ENCODE data around the gene CENPP.

CENPP gene

GRCh38 chr9:92603100-92603499, 277.3 kb downstream of the CENPP start:
- no peak for FAIRE-seq

- FAIRE-seq = no peak
Measured at GRCh38 chr9:92603990-92604389, 278.2 kb downstream of the CENPP start.

GRCh38 chr9:92605224-92605623, 279.5 kb downstream of the CENPP start:
- FAIRE-seq = no peak

GRCh38 chr9:92607088-92607487, 281.3 kb downstream of the CENPP start:
- FAIRE-seq = no peak

GRCh38 chr9:92607773-92608172, 282.0 kb downstream of the CENPP start:
- FAIRE-seq = no peak

GRCh38 chr9:92608241-92608908, 282.6 kb downstream of the CENPP start:
- no peak for FAIRE-seq

- no peak for FAIRE-seq
Measured at GRCh38 chr9:92608909-92609445, 283.2 kb downstream of the CENPP start.

GRCh38 chr9:92610470-92611420, 285.0 kb downstream of the CENPP start:
- no peak for FAIRE-seq

GRCh38 chr9:92611621-92612285, 286.0 kb downstream of the CENPP start:
- FAIRE-seq = no peak

- FAIRE-seq = no peak
Measured at GRCh38 chr9:92612292-92612691, 286.5 kb downstream of the CENPP start.

GRCh38 chr9:92612816-92613215, 287.1 kb downstream of the CENPP start:
- FAIRE-seq = no peak

GRCh38 chr9:92613268-92614122, 287.7 kb downstream of the CENPP start:
- FAIRE-seq = no peak

- FAIRE-seq = no peak
Measured at GRCh38 chr9:92614123-92614510, 288.4 kb downstream of the CENPP start.

GRCh38 chr9:92614763-92615461, 289.2 kb downstream of the CENPP start:
- no peak for FAIRE-seq

GRCh38 chr9:92615790-92616189, 290.0 kb downstream of the CENPP start:
- no peak for FAIRE-seq

- no peak for FAIRE-seq
Measured at GRCh38 chr9:92616199-92616641, 290.5 kb downstream of the CENPP start.

GRCh38 chr9:92616655-92617111, 290.9 kb downstream of the CENPP start:
- FAIRE-seq = no peak

- FAIRE-seq = no peak
Measured at GRCh38 chr9:92617195-92617813, 291.6 kb downstream of the CENPP start.

- no peak for FAIRE-seq
Measured at GRCh38 chr9:92617951-92618510, 292.3 kb downstream of the CENPP start.

- no peak for FAIRE-seq
Measured at GRCh38 chr9:92618633-92619225, 293.0 kb downstream of the CENPP start.
